PFSK-1 (cell line): ENCODE data around the gene NES.

Experiments
- POLR2AphosphoS5 ChIP-seq: IDR thresholded peaks from 2 replicates; pipeline ENCODE4 v1.6.1; 2012; ENCODE audit warnings: low read depth, mild to moderate bottlenecking, control low read depth, low read length, moderate library complexity
- TAF1 ChIP-seq: IDR thresholded peaks from 2 replicates; pipeline ENCODE4 v1.6.1; 2012; ENCODE audit warnings: low read length, control low read depth, borderline replicate concordance; ENCODE audit not compliant: insufficient read depth
- TF ChIP-seq, protein P1 (sequence below), 2 experiments: IDR thresholded peaks; 2 replicates each; pipeline versions ENCODE4 v1.6.1 to v1.8.0; 2011 to 2012; ENCODE audit warnings: low read depth in 2 of 2, low read length in 2 of 2, control low read depth in 1 of 2, inconsistent platforms in 1 of 2, mild to moderate bottlenecking in 1 of 2, moderate library complexity in 1 of 2; ENCODE audit not compliant: insufficient read depth in 1 of 2

DNA sequence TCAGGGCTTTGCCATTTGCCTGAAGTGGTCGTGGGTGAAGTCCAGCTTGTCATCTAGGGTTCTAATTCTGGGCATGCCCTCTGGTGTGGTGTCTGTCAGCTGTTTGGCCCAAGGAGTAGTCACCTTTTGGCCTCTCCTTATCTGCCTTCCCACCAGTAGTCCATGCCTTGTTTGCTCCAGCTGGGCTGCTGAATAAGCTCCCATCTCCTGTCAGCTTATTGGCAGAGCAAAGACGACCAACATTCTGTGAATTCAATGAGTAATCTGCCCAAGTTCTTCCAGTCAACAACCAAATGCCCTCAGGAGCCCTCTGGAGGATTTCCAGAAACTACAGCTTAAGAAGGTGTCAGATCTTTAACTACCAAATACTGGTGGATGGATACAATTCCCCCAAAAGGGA, 28.3 kb downstream of the NES start:
- TF ChIP-seq, protein P1, sequence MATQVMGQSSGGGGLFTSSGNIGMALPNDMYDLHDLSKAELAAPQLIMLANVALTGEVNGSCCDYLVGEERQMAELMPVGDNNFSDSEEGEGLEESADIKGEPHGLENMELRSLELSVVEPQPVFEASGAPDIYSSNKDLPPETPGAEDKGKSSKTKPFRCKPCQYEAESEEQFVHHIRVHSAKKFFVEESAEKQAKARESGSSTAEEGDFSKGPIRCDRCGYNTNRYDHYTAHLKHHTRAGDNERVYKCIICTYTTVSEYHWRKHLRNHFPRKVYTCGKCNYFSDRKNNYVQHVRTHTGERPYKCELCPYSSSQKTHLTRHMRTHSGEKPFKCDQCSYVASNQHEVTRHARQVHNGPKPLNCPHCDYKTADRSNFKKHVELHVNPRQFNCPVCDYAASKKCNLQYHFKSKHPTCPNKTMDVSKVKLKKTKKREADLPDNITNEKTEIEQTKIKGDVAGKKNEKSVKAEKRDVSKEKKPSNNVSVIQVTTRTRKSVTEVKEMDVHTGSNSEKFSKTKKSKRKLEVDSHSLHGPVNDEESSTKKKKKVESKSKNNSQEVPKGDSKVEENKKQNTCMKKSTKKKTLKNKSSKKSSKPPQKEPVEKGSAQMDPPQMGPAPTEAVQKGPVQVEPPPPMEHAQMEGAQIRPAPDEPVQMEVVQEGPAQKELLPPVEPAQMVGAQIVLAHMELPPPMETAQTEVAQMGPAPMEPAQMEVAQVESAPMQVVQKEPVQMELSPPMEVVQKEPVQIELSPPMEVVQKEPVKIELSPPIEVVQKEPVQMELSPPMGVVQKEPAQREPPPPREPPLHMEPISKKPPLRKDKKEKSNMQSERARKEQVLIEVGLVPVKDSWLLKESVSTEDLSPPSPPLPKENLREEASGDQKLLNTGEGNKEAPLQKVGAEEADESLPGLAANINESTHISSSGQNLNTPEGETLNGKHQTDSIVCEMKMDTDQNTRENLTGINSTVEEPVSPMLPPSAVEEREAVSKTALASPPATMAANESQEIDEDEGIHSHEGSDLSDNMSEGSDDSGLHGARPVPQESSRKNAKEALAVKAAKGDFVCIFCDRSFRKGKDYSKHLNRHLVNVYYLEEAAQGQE (IDR thresholded peaks at IDR 0.05; ENCODE audit: insufficient read depth in 1 of 2, low read depth in 2 of 2, low read length in 2 of 2), result no peak
- TF ChIP-seq TAF1, result no peak
- TF ChIP-seq POLR2AphosphoS5, result no peak
